CD4-positive, alpha-beta T cell treated with Interleukin-21 for 1 hour (primary cell): ENCODE data around the gene PPIE.

Experiments used
- DNase-seq: peaks from one replicate; pipeline ENCODE4 v3.0.0-alpha.2; 2020

The PPIE gene

GRCh38 chr1:39738622-39739366 lies at the start of gene PPIE:
TSS of gene PPIE (plus strand) at chr1:39738882. CDS start at chr1:39738901, 19 bp downstream.
- peak; percentile 95 for DNase-seq

- no peak for DNase-seq
Measured at GRCh38 chr1:39689214-39689613, 49.5 kb upstream of the PPIE start.

GRCh38 chr1:39689635-39690034 lies 49.0 kb upstream of the PPIE start:
- no peak for DNase-seq

DNA sequence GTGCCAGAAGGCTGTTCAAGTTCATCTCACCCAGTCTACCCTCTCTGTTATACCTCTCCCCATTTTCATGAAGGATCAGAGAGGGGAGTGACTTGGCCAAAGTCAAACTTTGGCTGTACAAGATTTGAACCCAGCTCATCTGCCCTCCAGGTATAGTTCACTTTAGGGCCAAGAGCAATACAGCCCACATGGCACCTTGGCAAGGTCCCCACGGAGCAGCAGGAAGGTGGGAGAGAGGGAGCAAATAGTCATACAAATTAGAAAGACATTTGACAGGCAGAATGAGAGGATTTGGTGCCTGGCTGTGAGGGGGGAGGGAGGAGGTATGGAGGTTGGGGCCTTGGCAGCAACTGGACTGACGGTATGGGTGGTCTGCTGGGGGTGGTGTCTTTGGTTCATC lies 48.5 kb upstream of the PPIE start:
- DNase-seq, result no peak

DNA sequence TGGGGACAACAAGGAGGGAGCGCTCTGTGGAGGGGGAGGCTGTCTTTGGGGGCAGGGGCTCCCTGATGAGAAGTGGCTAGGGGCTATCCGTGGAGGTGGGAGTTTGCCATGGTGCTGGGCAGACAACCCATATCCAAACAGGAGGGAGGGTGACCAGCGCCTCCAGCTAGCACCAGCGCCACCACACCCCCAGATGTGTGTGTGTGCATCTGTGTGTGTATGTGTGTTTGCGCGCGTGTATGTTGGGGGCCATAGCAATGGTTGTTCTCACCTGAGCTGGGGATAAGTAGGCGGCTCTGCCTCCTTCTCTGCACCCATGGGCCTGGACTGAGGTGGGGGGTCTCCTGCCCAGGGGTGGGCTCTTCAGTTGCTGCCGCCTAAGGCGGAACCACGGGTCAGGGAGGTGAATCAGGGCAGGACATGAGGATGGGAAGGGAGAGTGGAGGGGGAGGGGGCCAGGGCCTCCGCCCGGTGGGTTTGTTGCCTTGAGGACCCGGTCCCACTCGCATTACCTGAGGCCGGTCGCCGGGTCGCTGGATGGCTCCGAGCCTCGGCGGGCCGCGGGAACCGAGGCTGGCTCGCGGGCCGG lies 47.8 kb upstream of the PPIE start:
- no peak for DNase-seq

- peak; percentile 95 for DNase-seq
Measured at GRCh38 chr1:39691383-39692151, 47.1 kb upstream of the PPIE start, which contains the start of gene HPCAL4. TSS of gene HPCAL4 (minus strand) at chr1:39691433. CDS start at chr1:39684603, 6,830 bp downstream.

DNA sequence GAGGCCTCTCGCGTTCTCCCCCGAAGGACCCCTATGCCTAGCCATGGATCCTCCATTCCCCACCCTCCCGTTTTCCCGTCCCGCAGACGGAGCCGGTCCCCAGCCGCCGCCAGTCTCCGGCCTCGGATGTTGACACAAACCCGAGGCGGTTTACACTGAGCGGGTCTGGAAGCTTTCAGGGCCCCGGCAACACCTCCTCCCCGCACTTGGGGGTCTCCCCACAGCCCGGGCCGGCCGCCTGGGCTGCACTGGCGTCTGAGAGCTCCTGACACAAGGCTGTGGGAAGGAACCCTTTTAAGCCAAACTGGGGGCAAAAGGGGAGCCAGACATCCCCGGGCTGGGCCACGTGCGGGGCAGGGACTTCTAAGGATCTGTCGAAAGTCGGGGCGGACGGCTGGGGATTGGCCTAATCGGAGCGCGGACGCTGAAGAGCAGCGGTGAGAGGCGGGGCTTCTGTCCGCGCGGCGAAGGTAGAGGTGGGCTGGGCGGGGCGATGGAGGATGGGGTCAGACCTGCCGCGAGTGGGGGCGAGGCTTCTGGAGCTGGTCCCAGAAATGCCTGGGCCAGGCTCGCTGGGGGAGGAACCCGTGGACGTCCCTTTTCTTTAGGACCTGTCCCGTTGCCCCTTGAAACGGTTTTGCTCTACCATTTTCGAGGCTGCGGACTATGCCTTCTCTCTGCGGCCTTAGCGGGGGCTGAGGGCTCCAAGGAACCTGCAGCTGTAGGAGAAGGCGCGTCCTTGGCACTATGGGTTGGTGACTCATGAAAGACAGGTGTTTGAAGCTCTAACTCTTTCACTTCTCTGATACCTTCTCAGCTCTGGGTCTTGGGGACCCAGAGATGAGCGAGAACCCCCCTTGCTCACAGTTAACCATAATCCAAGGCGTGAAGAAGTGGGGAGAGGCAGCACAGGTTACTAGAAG lies 46.3 kb upstream of the PPIE start:
- DNase-seq, result peak; percentile 52

DNA sequence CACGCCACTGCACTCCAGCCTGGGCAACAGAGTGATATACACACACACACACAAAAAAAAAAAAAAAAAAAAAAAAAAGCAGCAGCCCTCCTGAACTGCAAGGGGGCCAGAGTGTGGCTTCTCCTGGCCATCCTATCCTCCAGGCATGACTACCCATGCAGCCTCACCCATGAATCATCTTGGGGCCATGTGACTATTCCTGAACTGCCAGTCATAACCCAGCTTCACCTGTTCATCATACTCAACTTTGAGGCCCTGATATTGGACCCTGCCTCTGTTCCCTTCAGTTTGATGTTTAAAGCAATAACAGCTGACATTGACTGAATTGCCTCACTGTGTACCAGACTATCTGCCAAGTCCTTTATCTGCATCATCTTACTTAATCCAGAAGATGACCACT lies 44.7 kb upstream of the PPIE start:
- DNase-seq, result no peak

DNA sequence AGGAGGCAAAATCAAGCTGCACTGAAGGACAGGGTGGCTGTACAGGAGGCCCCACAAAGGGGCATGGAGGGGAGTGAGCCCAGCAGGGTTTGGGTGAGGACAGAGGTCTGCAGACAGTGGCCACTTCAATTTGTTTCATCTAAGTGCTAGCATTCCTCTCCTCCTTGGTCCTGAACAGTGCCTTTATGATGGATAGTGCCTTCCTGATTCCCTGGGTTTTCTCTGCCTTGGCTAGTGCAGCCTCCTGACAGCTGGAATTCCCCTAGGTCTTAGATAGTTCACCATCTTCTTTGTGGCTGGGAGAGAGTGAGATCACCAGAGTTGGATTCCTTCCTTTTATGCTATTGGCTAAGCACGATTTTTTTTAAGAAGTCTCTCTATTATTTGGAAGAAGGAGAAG lies 43.7 kb upstream of the PPIE start:
- DNase-seq, result no peak

DNA sequence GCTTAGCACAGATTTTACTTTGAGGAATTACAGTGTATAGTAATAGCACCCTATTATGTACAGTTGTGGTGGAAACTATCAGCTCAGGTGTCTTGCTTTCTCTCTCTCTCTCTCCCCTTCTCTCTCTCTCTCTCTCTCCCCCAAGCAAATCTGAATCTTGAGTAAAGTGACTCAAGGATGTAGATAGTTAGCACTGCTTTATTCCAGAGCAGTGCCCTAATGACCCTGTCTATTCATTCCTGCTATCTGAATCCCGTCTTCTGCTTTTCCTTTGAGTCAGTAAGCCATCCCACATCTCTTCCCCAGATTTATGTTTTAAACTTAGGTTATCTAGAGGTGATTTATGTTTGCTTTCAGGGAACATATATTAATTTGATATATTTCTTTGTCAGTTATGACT lies 42.2 kb upstream of the PPIE start:
- DNase-seq, result no peak

DNA sequence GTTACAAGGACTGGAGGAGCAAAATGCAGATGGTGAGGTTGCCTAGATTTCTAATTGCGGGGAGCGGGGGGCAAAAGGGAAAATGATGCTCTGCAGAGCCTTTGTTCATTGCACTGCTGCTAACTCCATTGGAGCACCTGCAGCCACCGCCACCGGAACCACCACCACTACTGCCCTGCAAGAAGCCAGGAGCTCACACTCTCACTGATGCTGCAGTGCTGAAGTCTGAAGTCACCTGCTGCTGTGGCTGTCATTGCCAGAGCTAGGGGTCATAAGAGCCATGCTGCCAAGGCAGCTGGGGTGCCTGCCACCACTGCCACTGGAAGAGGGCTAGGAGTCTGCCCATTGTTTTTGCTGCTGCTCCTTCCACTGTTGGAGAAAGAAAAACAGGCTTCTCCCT lies 40.1 kb upstream of the PPIE start:
- no peak for DNase-seq

- no peak for DNase-seq
Measured at GRCh38 chr1:39699419-39699818, 39.3 kb upstream of the PPIE start.

DNA sequence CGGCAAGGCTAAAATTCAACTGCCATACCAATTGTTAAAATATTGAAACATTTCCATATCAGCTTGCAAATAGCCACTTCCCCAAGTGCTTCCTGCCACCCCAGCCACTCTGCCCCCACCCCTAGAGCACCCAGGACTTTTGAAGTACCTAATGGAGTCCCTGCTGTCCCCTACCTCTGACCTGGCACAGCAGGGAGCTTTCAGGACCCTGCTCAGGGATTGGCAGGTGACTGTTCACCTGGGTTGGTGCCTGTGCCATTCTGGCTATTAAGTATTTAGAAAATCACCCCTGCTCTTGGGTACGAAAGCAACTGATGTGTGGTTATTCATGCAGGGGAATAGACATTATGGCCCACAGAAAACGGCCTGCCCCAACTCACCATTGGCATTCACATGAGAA lies 38.3 kb upstream of the PPIE start:
- DNase-seq, result no peak

GRCh38 chr1:39701049-39701439 lies 37.6 kb upstream of the PPIE start:
- DNase-seq, result no peak

DNA sequence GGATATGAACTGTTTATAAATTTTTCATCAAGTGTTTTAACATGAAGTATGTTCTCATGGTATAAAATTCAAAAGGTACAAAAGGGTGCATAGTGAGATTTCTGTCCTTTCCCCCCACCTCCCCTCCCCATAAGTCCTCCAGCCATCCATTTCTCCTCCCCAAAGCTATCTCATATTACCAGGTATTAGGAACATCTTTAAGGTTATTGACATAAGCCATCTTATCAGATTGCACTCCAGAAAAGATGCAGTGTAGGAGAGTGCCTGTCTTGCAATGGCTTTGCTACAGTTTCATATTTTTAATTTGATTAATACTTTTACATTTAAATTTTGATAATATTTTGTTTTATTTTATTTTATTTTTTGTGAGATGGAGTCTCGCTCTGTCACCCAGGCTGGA lies 33.9 kb upstream of the PPIE start:
- DNase-seq, result no peak

DNA sequence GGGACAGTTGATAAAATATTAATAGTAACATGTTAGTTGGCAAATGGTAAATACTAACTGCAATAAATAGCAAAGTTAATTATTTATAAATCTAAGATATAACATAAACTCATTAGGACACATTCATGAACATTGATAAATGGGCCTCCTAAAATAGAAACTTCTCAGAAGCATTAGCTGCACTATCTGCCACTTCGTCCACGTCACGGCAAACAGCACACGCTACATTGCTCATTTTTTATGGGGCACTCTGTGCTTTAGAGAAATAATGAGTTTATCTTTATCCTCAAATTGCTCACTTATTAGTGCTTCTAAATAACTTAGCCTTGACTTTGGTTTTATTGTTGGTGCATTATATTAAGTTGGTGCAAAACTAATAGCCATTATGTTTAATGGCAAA lies 31.2 kb upstream of the PPIE start:
- no peak for DNase-seq

GRCh38 chr1:39711104-39711965 lies 27.3 kb upstream of the PPIE start:
- no peak for DNase-seq

GRCh38 chr1:39711966-39712340 lies 26.7 kb upstream of the PPIE start:
- DNase-seq, result no peak

GRCh38 chr1:39713557-39713956 lies 25.1 kb upstream of the PPIE start:
- DNase-seq, result no peak

GRCh38 chr1:39717809-39718208 lies 20.9 kb upstream of the PPIE start:
- no peak for DNase-seq

DNA sequence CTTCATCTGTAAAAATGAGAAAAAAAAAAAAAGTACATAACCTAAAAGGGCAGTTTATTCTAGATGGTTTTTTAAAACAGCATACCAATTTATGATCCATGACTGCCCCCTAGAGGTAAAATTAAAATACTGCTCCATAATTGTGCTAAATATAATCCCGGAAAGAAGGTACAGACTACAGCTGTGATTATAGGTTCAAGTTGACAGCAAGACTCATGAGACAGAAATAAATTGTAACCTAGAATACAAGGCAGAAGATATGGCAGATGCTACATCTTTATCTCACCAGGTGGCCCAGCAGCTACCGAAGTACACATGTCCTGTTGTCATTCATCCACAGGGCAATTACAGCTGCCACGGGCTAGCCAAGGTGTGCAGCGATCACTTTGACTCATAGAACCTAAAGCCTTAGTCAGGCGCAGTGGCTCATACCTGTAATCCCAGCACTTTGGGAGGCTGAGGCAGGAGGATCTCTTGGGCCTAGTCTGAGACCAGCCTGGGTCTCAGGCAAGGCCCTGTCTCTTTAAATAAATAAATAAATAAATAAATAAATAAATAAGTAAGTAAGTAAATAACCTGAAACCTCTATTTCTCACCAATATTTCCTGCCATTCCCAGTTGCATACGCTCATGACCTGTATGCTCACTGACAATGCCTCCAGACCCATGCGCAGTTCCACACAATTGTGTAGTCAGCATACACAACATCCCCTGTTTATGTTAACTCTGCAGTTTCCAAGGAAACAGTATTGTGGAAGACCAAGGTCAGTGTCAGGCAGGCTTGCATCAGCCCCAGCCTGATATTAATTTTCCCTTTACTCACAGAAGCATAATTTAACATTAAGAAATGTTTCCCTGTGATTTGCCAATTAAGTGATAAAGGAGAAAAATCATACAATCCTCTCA lies 18.3 kb upstream of the PPIE start:
- DNase-seq, result peak; percentile 80
